ENCODE data around the gene ATP6V0C. TPM values are rescaled to one million over a fixed set of nuclear protein-coding genes. Genes with fewer than 3 reads are reported as not detected.

The ATP6V0C gene
- total and polyA plus RNA-seq, 2 donors (not counting 1 experiment from before 2014, with no cell fraction given): 118 to 176 TPM

DNA sequence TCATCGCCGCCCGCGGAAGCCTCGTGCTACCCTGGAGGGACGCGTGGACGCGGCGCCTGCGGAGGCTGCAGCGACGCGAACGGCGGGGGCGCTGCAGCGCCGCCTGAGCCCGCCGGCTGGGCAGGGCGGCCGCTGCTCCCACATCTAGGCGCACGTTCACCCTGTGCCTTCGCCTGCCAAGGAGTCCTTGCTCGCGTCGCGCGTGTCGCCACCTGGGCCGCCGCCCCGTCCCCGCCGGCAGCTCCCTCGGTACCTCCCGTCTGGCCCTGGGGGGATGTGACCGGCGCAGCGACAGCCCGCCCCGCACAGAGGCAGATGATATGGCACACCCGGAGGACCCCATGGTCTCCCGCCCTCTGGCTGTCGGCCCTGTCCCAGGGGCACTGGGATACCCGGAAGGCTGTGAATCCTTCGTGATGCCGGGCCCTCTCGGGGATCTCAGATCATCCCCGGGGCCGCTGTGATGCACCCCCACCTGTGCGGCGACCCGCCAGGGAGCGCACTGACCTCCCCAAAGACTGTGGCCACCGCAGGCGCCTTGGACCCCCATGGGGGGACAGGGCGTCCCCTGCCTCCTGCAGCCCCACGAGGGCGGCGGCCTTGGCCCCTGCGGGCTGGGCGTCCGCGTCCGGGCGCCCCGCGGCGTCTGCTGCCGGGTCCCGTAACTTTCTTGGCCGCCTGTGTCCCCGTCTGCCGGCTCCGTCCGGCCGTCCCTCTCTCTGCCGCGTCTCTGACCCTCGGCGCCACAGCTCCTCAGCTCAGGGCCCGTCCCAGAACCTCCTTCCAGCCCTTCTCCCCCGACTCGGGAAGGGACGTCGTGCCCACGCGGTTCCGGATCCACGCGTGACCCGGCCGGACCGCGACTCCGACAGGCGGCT lies 39.5 kb upstream of the ATP6V0C start:
- Histone ChIP-seq H3K4me3 (ENCODE audit: control extremely low read depth in 1 of 5, extremely low read depth in 1 of 5, insufficient read depth in 1 of 5, low read depth in 2 of 5, low read length in 4 of 5) (peak overlapping the region; percentile 26 to 77 (median 68)), H2AFZ (ENCODE audit: insufficient read depth, low read depth, low read length, poor library complexity, severe bottlenecking) (peak overlapping the region; percentile 89), H3K9me3 (ENCODE audit: control extremely low read depth in 1 of 3, control insufficient read depth in 2 of 3, insufficient read depth in 1 of 3, low read length in 2 of 3) (no peaks in the 10 kb centered on the region), H3K36me3 (replicated peaks in 1 of 2; ENCODE audit: control extremely low read depth in 1 of 2, control insufficient read depth in 1 of 2, extremely low read depth in 1 of 2, insufficient read depth in 2 of 2, low read length in 1 of 2) (no peaks in the 10 kb centered on the region), H3K27ac (ENCODE audit: low read length in 2 of 2) (peak overlapping the region in 1 of 2 donors; percentile 62), H3K4me1 (ENCODE audit: control insufficient read depth in 2 of 2, insufficient read depth in 2 of 2, low read length in 2 of 2) (peaks cover 49 to 51% of the 10 kb centered on the region in 2 donors), H4K20me1 (ENCODE audit: control insufficient read depth, insufficient read depth, low read length, poor library complexity, severe bottlenecking) (peaks cover 46% of the 10 kb centered on the region), H3K4me2 (replicated peaks; ENCODE audit: low read depth, low read length, poor library complexity, severe bottlenecking) (peak overlapping the region; percentile 100), H3K9ac (ENCODE audit: low read length) (peak overlapping the region; percentile 73), H3K27me3 (replicated peaks in 1 of 4; ENCODE audit: control extremely low read depth in 1 of 4, control insufficient read depth in 3 of 4, insufficient read depth in 4 of 4, low read length in 3 of 4) (peaks cover 0 to 37% (median 28%) of the 10 kb centered on the region in 4 experiments), H3K79me2 (ENCODE audit: control insufficient read depth, insufficient read depth, low read length) (peaks cover 39% of the 10 kb centered on the region)
- CTCF ChIA-PET: interaction anchor here (0.7 to 3.2 kb wide), 5 partner anchors 13 to 595 kb away, joined by 3 to 13 read pairs (median 5); partner anchors contain the start of gene CCNF
- H3K4me3 Mint-ChIP-seq: peak overlapping the region; percentile 79
- POLR2A ChIA-PET: interaction anchor here (0.6 to 1.0 kb wide), 4 partner anchors 11 to 304 kb away, joined by 3 to 6 read pairs (median 4); partner anchors contain the start of genes AMDHD2 and TEDC2
- under 1% methylated on average over 100 of the region's 100 CpGs for WGBS (ENCODE audit: insufficient coverage)
- no peaks in the 10 kb centered on the region for H3K9me3 Mint-ChIP-seq (ENCODE audit: insufficient read depth)
- DNase-seq (peak; percentile 84), ATAC-seq (ENCODE audit: low read depth) (peak; percentile 60)
- peaks cover 18% of the 10 kb centered on the region for H3K27me3 Mint-ChIP-seq
- intact Hi-C loops (cut with micrococcal nuclease): loop anchor here (1.0 kb wide), 2 partner anchors 14 to 45 kb away; partner anchors contain the start of genes CCNF and TEDC2
- H3K27ac Mint-ChIP-seq: no peak overlapping the region
- H3K4me1 Mint-ChIP-seq: peaks cover 35% of the 10 kb centered on the region
- TF ChIP-seq EZH2 (IDR thresholded peaks at IDR 0.05; ENCODE audit: borderline replicate concordance, insufficient read depth, low read depth, low read length, poor library complexity, severe bottlenecking): no peak
- TF ChIP-seq, protein P1, sequence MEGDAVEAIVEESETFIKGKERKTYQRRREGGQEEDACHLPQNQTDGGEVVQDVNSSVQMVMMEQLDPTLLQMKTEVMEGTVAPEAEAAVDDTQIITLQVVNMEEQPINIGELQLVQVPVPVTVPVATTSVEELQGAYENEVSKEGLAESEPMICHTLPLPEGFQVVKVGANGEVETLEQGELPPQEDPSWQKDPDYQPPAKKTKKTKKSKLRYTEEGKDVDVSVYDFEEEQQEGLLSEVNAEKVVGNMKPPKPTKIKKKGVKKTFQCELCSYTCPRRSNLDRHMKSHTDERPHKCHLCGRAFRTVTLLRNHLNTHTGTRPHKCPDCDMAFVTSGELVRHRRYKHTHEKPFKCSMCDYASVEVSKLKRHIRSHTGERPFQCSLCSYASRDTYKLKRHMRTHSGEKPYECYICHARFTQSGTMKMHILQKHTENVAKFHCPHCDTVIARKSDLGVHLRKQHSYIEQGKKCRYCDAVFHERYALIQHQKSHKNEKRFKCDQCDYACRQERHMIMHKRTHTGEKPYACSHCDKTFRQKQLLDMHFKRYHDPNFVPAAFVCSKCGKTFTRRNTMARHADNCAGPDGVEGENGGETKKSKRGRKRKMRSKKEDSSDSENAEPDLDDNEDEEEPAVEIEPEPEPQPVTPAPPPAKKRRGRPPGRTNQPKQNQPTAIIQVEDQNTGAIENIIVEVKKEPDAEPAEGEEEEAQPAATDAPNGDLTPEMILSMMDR (IDR thresholded peaks at IDR 0.05): peak; percentile 42
